HUES6 (cell line): ENCODE data around the gene OR1D5.

Experiments used
- H3K27ac ChIP-seq: 2 replicates; pipeline ENCODE4 v1.7.0; 2013; ENCODE audit warnings: low read depth, mild to moderate bottlenecking, low read length, inconsistent platforms
- H3K27me3 ChIP-seq: 2 replicates; pipeline ENCODE4 v1.6.1; 2013; ENCODE audit warnings: low read length; ENCODE audit not compliant: control insufficient read depth, insufficient read depth
- H3K36me3 ChIP-seq: 2 replicates; pipeline ENCODE4 v1.6.1; 2013; ENCODE audit warnings: low read length; ENCODE audit not compliant: control insufficient read depth, insufficient read depth
- H3K4me1 ChIP-seq: 2 replicates; pipeline ENCODE4 v1.6.1; 2013; ENCODE audit warnings: low read length; ENCODE audit not compliant: control insufficient read depth, insufficient read depth
- H3K4me3 ChIP-seq: 2 replicates; pipeline ENCODE4 v1.5.1; 2013; ENCODE audit warnings: low read depth, low read length
- H3K9ac ChIP-seq: one replicate; pipeline ENCODE4 v1.6.1; 2013; ENCODE audit warnings: mild to moderate bottlenecking, low read length
- H3K9me3 ChIP-seq: 2 replicates; pipeline ENCODE4 v1.6.1; 2013; ENCODE audit warnings: low read depth, low read length; ENCODE audit not compliant: control insufficient read depth, insufficient read depth

The OR1D5 gene

GRCh38 chr17:3039736-3040135 lies 23.7 kb downstream of the OR1D5 start:
- H3K9ac ChIP-seq: no peak overlapping the region

DNA sequence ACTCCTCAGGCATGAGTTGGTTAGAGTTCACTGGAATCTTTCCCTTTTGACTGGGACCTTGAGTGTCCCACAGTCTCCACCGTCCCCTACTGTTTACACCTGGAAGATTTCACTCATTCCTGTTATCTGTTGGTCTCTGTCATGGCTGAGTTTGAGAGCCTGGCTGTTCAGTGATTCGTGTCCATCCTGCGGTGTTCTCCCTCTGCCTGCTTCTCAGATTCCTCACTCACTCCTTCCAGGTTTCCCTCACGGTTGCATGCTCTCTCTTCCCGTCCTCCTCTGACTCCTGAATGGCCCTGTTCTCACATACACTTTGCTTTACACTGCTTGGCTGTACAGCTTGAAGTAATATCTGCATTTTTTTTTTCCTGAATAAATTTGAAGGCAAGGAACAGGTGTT lies 24.5 kb downstream of the OR1D5 start:
- Histone ChIP-seq H3K9me3 (peaks cover 14% of the 10 kb centered on the region), H3K9ac (no peak overlapping the region), H3K4me3 (no peak overlapping the region), H3K36me3 (peaks cover 6% of the 10 kb centered on the region; the same call in 1 of the 2 replicates), H3K27ac (no peak overlapping the region), H3K27me3 (no peaks in the 10 kb centered on the region), H3K4me1 (no peaks in the 10 kb centered on the region)

More at GRCh38 chr17:3039736-3040135, 23.7 kb downstream of the OR1D5 start:
- no peak overlapping the region for H3K4me3 ChIP-seq
- H3K27ac ChIP-seq: no peak overlapping the region
- H3K9me3 ChIP-seq: peaks cover 21% of the 10 kb centered on the region
- no peaks in the 10 kb centered on the region for H3K36me3 ChIP-seq
- H3K4me1 ChIP-seq: no peaks in the 10 kb centered on the region
- no peaks in the 10 kb centered on the region for H3K27me3 ChIP-seq

- H3K9ac ChIP-seq: no peak overlapping the region
- 0 out of 2 replicates have a peak, but pooled peaks cover 2% of the 10 kb centered on the region for H3K9me3 ChIP-seq
- no peak overlapping the region for H3K27ac ChIP-seq
- H3K36me3 ChIP-seq: peaks cover 23% of the 10 kb centered on the region; the same call in 1 of the 2 replicates
- H3K27me3 ChIP-seq: no peaks in the 10 kb centered on the region
- H3K4me1 ChIP-seq: no peaks in the 10 kb centered on the region
- H3K4me3 ChIP-seq: no peak overlapping the region
Measured at GRCh38 chr17:3037259-3037658, 26.1 kb downstream of the OR1D5 start.

DNA sequence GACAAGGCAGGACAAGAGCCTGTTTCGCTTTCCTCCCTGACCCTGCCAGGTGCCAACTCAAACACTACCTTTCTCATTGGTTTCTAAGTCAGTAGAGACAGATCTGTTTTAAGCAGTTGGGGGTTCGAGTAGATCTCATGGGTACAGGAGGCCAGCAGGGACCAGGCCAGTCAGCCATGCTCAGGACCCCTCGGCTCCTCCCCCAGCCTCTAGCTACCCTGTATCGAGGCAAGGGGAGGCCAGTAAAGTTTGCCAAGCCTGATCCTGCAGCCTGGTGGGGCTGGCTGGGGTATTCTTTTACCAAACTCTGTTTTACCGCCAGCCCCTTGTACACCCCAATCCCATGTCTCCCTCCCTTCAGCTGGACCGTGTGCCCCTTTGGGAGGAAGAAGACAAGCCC lies 26.6 kb downstream of the OR1D5 start:
- Histone ChIP-seq H3K36me3 (peaks cover 24% of the 10 kb centered on the region; the same call in 1 of the 2 replicates), H3K27me3 (no peaks in the 10 kb centered on the region), H3K4me1 (no peaks in the 10 kb centered on the region), H3K9ac (no peak overlapping the region), H3K9me3 (no peaks in the 10 kb centered on the region), H3K27ac (no peak overlapping the region), H3K4me3 (no peak overlapping the region)

DNA sequence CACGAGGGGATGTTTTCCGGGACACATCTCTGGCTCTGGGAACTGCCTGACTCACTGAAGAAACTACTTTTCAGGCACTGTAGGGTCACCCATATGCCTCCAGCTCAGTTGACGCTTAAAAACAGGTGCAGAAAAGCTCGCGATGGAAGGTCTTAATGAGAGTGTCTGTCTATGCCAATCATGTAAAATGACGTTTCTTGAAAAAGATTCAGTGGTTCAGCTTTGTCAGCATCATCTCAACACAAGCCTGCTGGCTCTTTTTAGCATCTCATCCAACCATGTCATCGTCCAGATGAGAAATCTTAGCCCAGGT lies 27.5 kb downstream of the OR1D5 start:
- no peaks in the 10 kb centered on the region for H3K4me1 ChIP-seq
- H3K36me3 ChIP-seq: peaks cover 25% of the 10 kb centered on the region
- no peak overlapping the region for H3K9ac ChIP-seq
- no peaks in the 10 kb centered on the region for H3K27me3 ChIP-seq
- no peaks in the 10 kb centered on the region for H3K9me3 ChIP-seq
- H3K4me3 ChIP-seq: no peak overlapping the region
- H3K27ac ChIP-seq: no peak overlapping the region

DNA sequence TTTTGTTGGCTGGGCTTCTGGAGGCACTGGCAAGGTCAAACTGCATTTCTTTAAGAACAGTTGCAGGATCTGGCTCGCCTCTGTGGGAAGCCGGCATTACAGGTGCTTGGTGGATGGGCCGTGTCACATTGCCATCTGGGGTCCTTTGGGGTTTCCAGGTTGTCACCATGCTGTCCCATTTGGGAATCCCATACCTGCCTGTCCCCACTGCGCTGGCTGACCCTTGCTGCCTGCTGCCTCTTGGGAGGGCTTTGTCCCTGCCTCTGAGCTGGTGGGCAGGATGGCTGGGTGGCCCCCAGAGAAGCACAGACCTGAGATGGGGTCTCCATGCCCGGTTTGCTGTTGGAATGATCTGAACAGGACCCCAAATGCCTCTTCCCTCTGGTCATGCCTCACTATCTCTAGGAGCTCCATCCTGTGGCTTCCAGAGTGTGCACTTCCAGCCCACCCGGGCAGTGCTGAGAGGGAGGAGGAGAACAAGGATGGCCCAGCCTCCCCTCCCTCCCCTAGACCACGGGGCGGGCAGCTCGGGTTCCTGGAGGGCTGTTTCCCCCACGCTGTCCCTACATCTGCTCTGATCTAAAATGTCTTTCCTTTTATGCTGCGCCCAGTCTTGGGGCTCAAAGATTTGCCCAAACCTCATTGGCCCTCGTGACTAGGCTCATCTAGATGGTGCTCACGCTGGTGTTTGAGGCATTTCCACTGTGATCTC lies 28.0 kb downstream of the OR1D5 start:
- H3K4me3 ChIP-seq: no peak overlapping the region
- no peak overlapping the region for H3K27ac ChIP-seq
- H3K9ac ChIP-seq: no peak overlapping the region
- H3K4me1 ChIP-seq: no peaks in the 10 kb centered on the region
- no peaks in the 10 kb centered on the region for H3K9me3 ChIP-seq
- peaks cover 31% of the 10 kb centered on the region for H3K36me3 ChIP-seq
- no peaks in the 10 kb centered on the region for H3K27me3 ChIP-seq

- Histone ChIP-seq H3K27ac (no peak overlapping the region), H3K9me3 (no peaks in the 10 kb centered on the region)
Measured at GRCh38 chr17:3034578-3034920, 28.9 kb downstream of the OR1D5 start.

GRCh38 chr17:3033741-3034577 lies 29.4 kb downstream of the OR1D5 start:
- Histone ChIP-seq H3K9ac (no peak overlapping the region), H3K27me3 (no peaks in the 10 kb centered on the region), H3K9me3 (no peaks in the 10 kb centered on the region), H3K4me1 (no peaks in the 10 kb centered on the region), H3K4me3 (no peak overlapping the region), H3K27ac (no peak overlapping the region), H3K36me3 (peaks cover 42% of the 10 kb centered on the region)

More at GRCh38 chr17:3034578-3034920, 28.9 kb downstream of the OR1D5 start:
- Histone ChIP-seq H3K36me3 (peaks cover 37% of the 10 kb centered on the region), H3K4me3 (no peak overlapping the region), H3K4me1 (no peaks in the 10 kb centered on the region), H3K27me3 (no peaks in the 10 kb centered on the region), H3K9ac (no peak overlapping the region)

- no peaks in the 10 kb centered on the region for H3K9me3 ChIP-seq
- peaks cover 46% of the 10 kb centered on the region for H3K36me3 ChIP-seq
- H3K27ac ChIP-seq: no peak overlapping the region
- H3K4me3 ChIP-seq: no peak overlapping the region
- no peaks in the 10 kb centered on the region for H3K4me1 ChIP-seq
- no peaks in the 10 kb centered on the region for H3K27me3 ChIP-seq
- H3K9ac ChIP-seq: no peak overlapping the region
Measured at GRCh38 chr17:3033248-3033640, 30.2 kb downstream of the OR1D5 start.

- H3K27ac ChIP-seq: no peak overlapping the region
- H3K36me3 ChIP-seq: peaks cover 50% of the 10 kb centered on the region
- no peaks in the 10 kb centered on the region for H3K27me3 ChIP-seq
- no peak overlapping the region for H3K9ac ChIP-seq
- H3K4me3 ChIP-seq: no peak overlapping the region
- no peaks in the 10 kb centered on the region for H3K4me1 ChIP-seq
- no peaks in the 10 kb centered on the region for H3K9me3 ChIP-seq
Measured at GRCh38 chr17:3032258-3033247, 30.9 kb downstream of the OR1D5 start.
